Mucosa of stomach (tissue), 1 donor: Measurements from ENCODE around the gene ZIC3.
"Not testable (repeated sequence)": the region's sequence is repeated elsewhere in the genome, so short reads cannot be mapped to it uniquely, and the experiment has no call there.

ENCODE experiments used
- H3K27me3 ChIP-seq: one replicate; pipeline ENCODE4 v1.7.0; 2013; ENCODE audit warnings: mild to moderate bottlenecking, low read length; ENCODE audit not compliant: control insufficient read depth, insufficient read depth
- H3K36me3 ChIP-seq: one replicate; pipeline ENCODE4 v1.7.0; 2013; ENCODE audit warnings: low read length; ENCODE audit not compliant: control insufficient read depth, insufficient read depth
- H3K4me1 ChIP-seq: one replicate; pipeline ENCODE4 v1.7.0; 2013; ENCODE audit warnings: mild to moderate bottlenecking, low read length; ENCODE audit not compliant: control insufficient read depth, insufficient read depth
- H3K4me3 ChIP-seq: one replicate; pipeline ENCODE4 v1.7.0; 2013; ENCODE audit warnings: low read length
- H3K9ac ChIP-seq: one replicate; pipeline ENCODE4 v1.7.0; 2013; ENCODE audit warnings: mild to moderate bottlenecking, low read length, moderate library complexity
- H3K9me3 ChIP-seq: one replicate; pipeline ENCODE4 v1.7.0; 2013; ENCODE audit warnings: mild to moderate bottlenecking, low read length, moderate library complexity; ENCODE audit not compliant: control insufficient read depth
- donor health status: Pancreatic carcinoma.

The ZIC3 gene

GRCh38 chrX:137565921-137566745 lies at the start of gene ZIC3:
ZIC3 (plus strand) TSS chrX:137566127; CDS start chrX:137566692, 565 bp downstream.
- Histone ChIP-seq H3K27me3 (peaks cover 69% of the 10 kb centered on the region), H3K4me1 (peaks cover 6% of the 10 kb centered on the region), H3K9me3 (no peaks in the 10 kb centered on the region), H3K4me3 (no peak within 1 kb of the TSS), H3K9ac (no peak within 1 kb of the TSS), H3K36me3 (no peaks in the 10 kb centered on the region)

GRCh38 chrX:137519459-137519858 lies 46.5 kb upstream of the ZIC3 start:
- Histone ChIP-seq H3K36me3 (no peaks in the 10 kb centered on the region), H3K9me3 (no peaks in the 10 kb centered on the region), H3K4me1 (no peaks in the 10 kb centered on the region), H3K9ac (no peak overlapping the region), H3K4me3 (no peak overlapping the region), H3K27me3 (no peaks in the 10 kb centered on the region)

DNA sequence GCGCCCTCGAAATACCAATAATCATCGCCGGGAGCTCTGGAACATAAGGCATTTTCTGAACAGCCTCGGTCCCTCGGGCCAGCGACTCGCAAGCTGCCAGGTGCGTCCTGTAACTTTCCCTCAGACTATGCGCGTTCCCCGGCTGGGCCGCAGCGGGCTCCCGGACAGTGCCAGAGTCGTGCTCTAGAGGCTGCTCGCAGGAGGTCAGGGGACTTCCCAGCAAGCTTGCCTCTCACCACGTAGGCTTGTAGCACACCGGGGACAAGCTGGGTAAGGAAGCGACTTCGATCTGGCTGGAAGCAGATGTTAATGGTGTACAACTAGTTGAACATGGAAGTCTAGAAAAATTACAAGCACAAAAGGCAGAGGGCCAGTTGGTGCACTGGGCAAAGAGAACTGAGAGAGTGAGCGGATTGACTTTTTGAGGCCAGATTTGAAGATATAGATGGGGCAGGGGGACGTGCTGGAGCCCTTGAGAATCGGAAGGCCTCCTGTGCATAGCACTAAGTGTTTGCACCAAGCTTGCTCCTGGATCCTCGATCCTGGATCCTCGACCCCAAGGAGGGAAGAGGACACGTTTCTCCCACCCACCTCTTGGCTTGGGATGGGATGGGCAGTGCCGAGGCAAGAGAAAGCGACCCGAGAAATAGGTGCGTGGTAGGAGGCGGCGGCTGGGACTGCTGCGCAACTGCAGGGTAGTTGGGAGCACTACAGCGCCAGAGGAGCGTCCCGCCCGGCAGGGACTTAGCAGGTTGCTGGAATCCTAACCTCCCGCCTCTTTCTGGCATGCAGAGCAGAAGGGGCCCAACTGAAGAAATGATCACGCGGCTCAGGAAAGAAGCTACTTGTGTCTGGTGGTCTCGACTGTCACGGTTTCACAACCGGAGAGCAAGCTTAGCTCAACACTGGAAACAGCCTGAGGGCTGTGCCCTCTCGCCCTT lies 19.9 kb upstream of the ZIC3 start:
- no peaks in the 10 kb centered on the region for H3K36me3 ChIP-seq
- H3K9ac ChIP-seq = no peak overlapping the region
- no peak overlapping the region for H3K4me3 ChIP-seq
- no peaks in the 10 kb centered on the region for H3K9me3 ChIP-seq
- H3K27me3 ChIP-seq = peaks cover 52% of the 10 kb centered on the region
- no peaks in the 10 kb centered on the region for H3K4me1 ChIP-seq

DNA sequence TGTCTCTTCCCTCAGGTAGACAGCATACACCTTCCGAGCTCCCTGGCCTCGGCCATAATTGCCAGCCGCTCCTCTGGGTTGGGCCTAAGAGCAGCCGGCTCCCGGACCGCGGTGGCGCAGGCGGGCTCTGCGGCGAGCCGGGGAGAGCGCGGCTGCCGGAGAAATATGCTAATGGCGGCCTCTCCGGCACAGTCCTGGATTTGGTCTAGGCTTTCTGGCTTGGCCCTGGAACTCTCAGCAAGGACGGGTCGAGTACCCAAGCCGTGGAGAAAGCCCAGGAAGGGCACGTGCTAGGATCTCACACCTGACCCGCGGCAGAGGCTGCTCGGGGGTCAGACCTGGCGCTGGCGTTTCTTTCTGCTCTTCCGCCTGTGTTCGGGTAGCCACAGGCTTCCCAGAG lies 18.6 kb upstream of the ZIC3 start:
- Histone ChIP-seq H3K4me1 (no peaks in the 10 kb centered on the region), H3K36me3 (no peaks in the 10 kb centered on the region), H3K9ac (no peak overlapping the region), H3K27me3 (peaks cover 59% of the 10 kb centered on the region), H3K4me3 (no peak overlapping the region), H3K9me3 (no peaks in the 10 kb centered on the region)

DNA sequence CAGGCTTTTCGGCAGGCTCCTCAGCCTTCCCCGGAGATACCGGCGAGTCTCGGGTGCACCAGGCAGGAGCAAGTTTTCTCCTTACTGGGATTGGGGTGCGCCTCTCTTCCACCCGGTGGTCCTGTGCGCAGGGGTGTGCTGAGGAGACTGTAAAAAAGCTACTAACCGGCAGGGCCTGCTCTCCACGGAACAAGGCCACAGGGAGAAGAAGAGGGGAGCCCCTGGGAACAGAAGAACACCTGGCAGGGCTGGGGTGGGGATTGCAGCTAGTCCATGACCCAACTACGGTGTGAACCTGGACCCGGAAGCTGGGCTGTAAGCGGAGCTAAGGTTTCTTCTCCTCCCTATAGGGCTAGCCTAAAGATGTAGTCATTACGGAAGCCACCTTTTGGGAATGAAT lies 17.7 kb upstream of the ZIC3 start:
- Histone ChIP-seq H3K9ac (no peak overlapping the region), H3K36me3 (no peaks in the 10 kb centered on the region), H3K4me1 (no peaks in the 10 kb centered on the region), H3K9me3 (no peaks in the 10 kb centered on the region), H3K4me3 (no peak overlapping the region), H3K27me3 (peaks cover 59% of the 10 kb centered on the region)

GRCh38 chrX:137549073-137549472 lies 16.9 kb upstream of the ZIC3 start:
- H3K4me1 ChIP-seq = no peaks in the 10 kb centered on the region
- no peak overlapping the region for H3K4me3 ChIP-seq
- no peak overlapping the region for H3K9ac ChIP-seq
- no peaks in the 10 kb centered on the region for H3K36me3 ChIP-seq
- no peaks in the 10 kb centered on the region for H3K9me3 ChIP-seq
- H3K27me3 ChIP-seq = peaks cover 59% of the 10 kb centered on the region

DNA sequence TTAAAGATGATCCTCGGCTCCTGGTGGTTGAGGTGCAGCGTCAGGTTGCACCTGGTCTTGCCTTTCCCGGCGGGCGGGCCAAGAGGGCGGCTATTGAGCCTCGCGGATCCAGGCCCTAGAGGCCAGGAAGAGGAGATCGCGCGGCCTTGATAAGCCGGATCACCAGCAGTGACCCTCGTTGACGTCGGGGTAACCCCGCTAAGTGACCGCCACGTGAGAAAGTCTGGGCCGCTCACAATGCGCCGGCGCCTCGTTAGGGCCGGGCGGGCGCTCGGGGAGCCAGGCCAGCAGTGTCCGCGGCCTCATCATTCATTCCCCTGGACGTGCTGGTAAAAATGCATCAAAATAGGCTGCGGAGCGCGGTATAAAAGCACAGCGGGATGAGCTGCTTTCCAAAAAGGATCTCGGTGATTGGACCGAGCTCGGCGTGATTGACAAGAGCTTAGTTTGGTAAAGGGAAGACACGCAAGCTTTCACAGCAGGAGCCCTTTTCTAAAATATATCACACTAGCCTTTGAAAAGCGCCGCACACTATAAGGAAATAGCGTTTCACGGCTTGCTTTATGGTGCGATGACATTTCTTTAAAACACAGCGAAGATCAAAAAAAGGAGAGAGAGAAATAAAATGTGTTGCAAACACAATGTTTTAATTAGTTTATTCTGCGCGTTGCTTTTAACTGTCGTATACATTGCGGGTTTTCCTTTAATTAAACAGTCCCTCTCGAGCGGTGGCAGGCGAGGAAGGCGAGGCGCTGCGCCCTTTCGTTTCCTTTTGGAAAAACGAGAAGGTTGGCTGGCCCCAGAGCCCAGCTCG lies 15.9 kb upstream of the ZIC3 start:
- Histone ChIP-seq H3K36me3 (no peaks in the 10 kb centered on the region), H3K9me3 (no peaks in the 10 kb centered on the region), H3K4me3 (no peak overlapping the region), H3K9ac (no peak overlapping the region), H3K4me1 (no peaks in the 10 kb centered on the region), H3K27me3 (peaks cover 59% of the 10 kb centered on the region)

DNA sequence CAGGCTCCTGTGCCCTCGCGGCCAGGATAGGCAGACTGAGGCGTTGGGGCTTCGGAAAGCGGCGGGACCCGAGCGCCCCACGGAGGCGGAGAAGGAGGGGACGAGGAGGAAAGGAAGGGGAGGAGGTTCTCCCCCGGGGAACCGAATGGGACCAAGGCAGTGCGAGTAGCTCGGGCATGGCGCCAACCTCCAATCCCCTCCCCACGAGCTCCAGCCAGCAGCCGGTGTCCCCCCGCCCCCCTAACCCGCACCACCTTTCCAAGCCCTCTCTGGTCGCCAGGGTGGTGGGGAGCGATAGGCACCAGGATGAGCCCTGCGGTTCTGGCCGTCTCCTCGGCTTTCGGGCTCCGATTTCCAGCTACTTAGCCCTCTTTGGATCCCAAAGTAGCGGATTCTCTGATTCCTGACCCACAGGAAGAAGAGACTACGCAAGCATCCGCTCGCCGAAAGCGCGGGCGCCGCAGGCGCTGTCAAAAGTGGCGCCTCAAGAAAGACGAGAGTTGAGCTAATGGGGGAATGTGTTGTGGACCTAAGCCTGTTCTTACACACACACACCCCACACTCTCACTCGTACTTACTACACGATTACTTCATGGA lies 15.2 kb upstream of the ZIC3 start:
- Histone ChIP-seq H3K4me1 (no peaks in the 10 kb centered on the region), H3K36me3 (no peaks in the 10 kb centered on the region), H3K4me3 (no peak overlapping the region), H3K9ac (no peak overlapping the region), H3K27me3 (peaks cover 56% of the 10 kb centered on the region), H3K9me3 (no peaks in the 10 kb centered on the region)

DNA sequence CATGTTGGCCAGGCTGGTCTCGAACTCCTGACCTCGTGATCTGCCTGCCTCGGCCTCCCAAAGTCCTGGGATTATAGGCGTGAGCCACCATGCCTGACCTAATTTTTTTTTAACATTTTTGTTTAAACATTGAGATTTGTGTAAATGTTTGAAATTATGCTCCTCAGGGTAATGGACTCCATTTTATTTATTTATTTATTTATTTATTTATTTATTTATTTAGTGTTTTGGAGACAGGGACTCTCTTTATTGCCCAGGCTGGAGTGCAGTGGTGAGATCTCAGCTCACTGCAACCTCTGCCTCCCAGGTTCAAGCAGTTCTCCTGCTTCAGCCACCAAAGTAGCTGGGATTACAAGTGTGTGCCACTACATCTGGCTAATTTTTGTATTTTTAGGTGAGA lies 13.8 kb upstream of the ZIC3 start:
- not testable (repeated sequence) for H3K36me3 ChIP-seq, H3K9ac ChIP-seq, H3K4me3 ChIP-seq, H3K4me1 ChIP-seq, H3K9me3 ChIP-seq
- H3K27me3 ChIP-seq = peaks cover 43% of the 10 kb centered on the region

- Histone ChIP-seq H3K4me1 (peaks cover 2% of the 10 kb centered on the region), H3K9ac (no peak overlapping the region), H3K27me3 (peaks cover 46% of the 10 kb centered on the region), H3K4me3 (no peak overlapping the region), H3K9me3 (no peaks in the 10 kb centered on the region), H3K36me3 (no peaks in the 10 kb centered on the region)
These were observed 3.8 kb upstream of the ZIC3 start for GRCh38 chrX:137562096-137562495.
